WERI-Rb-1 (cell line): Measurements from ENCODE around the gene AP3M1.

Experiments used
- DNase-seq: peaks from one replicate; pipeline ENCODE4 v3.0.0-alpha.2; 2020
- H3K27ac ChIP-seq: fragments of 250-450 bp; sonication (Bioruptor Pico); 2 replicates; pipeline ENCODE4 v1.5.1; 2020; ENCODE audit warnings: mild to moderate bottlenecking, moderate library complexity
- H3K27me3 ChIP-seq: fragments of 250-450 bp; sonication (Bioruptor Pico); 2 replicates; pipeline ENCODE4 v1.5.1; 2021; ENCODE audit warnings: mild to moderate bottlenecking, low read depth, moderate library complexity; ENCODE audit not compliant: insufficient read depth, severe bottlenecking
- H3K36me3 ChIP-seq: fragments of 250-450 bp; sonication (Bioruptor Pico); 2 replicates; pipeline ENCODE4 v1.5.1; 2020; ENCODE audit warnings: mild to moderate bottlenecking, moderate library complexity
- H3K4me3 ChIP-seq: 2 replicates; pipeline ENCODE4 v1.5.1; 2011; ENCODE audit warnings: low read depth, mild to moderate bottlenecking, control low read depth, low read length
- H3K9me3 ChIP-seq: fragments of 250-450 bp; sonication (Bioruptor Pico); 2 replicates; pipeline ENCODE4 v1.5.1; 2021; ENCODE audit warnings: mild to moderate bottlenecking, moderate library complexity; ENCODE audit not compliant: severe bottlenecking
- TF ChIP-seq, protein P1 (sequence below): IDR thresholded peaks from 2 replicates; pipeline ENCODE4 v1.5.1; 2011; ENCODE audit warnings: low read depth, mild to moderate bottlenecking, control low read depth, inconsistent platforms, low read length

Gene AP3M1

GRCh38 chr10:74150204-74150989 lies at the start of gene AP3M1:
TSS of gene AP3M1 (minus strand) at chr10:74150828. CDS start at chr10:74138379, 12,449 bp downstream.
- peak within 1 kb of the TSS; percentile 99 for H3K27ac ChIP-seq
- H3K36me3 ChIP-seq: peaks cover 23% of the 10 kb centered on the region
- H3K4me3 ChIP-seq: peak within 1 kb of the TSS; percentile 69
- H3K27me3 ChIP-seq: no peaks in the 10 kb centered on the region
- no peaks in the 10 kb centered on the region for H3K9me3 ChIP-seq
- peak; percentile 86 for DNase-seq
- TF ChIP-seq, protein P1, sequence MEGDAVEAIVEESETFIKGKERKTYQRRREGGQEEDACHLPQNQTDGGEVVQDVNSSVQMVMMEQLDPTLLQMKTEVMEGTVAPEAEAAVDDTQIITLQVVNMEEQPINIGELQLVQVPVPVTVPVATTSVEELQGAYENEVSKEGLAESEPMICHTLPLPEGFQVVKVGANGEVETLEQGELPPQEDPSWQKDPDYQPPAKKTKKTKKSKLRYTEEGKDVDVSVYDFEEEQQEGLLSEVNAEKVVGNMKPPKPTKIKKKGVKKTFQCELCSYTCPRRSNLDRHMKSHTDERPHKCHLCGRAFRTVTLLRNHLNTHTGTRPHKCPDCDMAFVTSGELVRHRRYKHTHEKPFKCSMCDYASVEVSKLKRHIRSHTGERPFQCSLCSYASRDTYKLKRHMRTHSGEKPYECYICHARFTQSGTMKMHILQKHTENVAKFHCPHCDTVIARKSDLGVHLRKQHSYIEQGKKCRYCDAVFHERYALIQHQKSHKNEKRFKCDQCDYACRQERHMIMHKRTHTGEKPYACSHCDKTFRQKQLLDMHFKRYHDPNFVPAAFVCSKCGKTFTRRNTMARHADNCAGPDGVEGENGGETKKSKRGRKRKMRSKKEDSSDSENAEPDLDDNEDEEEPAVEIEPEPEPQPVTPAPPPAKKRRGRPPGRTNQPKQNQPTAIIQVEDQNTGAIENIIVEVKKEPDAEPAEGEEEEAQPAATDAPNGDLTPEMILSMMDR: no peak

- H3K27ac ChIP-seq: no peak overlapping the region
- no peaks in the 10 kb centered on the region for H3K27me3 ChIP-seq
- TF ChIP-seq, protein P1: no peak
- no peak for DNase-seq
- no peaks in the 10 kb centered on the region for H3K9me3 ChIP-seq
- H3K4me3 ChIP-seq: no peak overlapping the region
- H3K36me3 ChIP-seq: peaks cover 4% of the 10 kb centered on the region; the same call in 1 of the 2 replicates
Observed at GRCh38 chr10:74199315-74199714, 48.7 kb upstream of the AP3M1 start.

DNA sequence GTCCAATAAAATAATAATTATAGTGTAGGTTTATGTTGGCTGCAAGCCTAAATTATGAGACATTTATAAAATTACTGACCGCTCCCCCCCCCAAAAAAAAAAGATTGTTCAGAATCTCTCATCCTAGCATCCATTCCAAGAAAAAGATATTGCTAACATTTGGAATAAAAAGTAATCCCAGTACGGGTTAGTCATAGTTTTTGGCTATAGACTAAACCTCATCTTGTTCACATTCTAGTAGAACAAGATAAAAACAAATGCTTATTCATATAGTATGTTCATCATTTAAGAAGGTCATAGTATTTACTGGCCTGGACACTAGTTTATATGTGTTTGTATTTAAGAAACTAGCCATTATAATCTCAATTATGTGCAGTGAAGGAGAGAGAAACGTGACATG lies 44.4 kb upstream of the AP3M1 start:
- no peak for DNase-seq
- H3K27ac ChIP-seq: no peak overlapping the region

DNA sequence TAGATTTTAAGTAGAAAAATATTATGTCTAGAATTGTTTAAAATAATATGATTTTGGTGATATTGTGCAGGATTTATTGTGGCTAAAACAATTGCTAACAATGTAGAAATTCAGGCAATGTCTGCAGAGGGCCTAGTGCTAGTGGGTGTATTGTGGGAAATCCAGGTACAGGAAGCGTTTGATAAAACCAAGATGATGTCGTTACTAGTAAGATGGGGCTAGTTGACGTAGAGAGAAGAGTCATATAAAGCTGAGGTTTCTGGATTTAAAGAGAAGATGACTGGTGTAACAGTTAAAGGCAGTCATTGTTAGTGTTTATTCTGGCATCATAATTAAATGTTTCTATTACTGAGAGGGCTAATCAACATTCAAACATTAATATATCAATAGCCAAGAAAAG lies 43.9 kb upstream of the AP3M1 start:
- Histone ChIP-seq H3K27ac (no peak overlapping the region), H3K36me3 (no peaks in the 10 kb centered on the region), H3K27me3 (no peaks in the 10 kb centered on the region), H3K9me3 (no peaks in the 10 kb centered on the region), H3K4me3 (no peak overlapping the region)
- TF ChIP-seq, protein P1: no peak
- DNase-seq: no peak

More for the DNA sequence above, 44.4 kb upstream of the AP3M1 start:
- Histone ChIP-seq H3K36me3 (no peaks in the 10 kb centered on the region), H3K27me3 (no peaks in the 10 kb centered on the region), H3K4me3 (no peak overlapping the region), H3K9me3 (no peaks in the 10 kb centered on the region)
- TF ChIP-seq, protein P1: no peak

DNA sequence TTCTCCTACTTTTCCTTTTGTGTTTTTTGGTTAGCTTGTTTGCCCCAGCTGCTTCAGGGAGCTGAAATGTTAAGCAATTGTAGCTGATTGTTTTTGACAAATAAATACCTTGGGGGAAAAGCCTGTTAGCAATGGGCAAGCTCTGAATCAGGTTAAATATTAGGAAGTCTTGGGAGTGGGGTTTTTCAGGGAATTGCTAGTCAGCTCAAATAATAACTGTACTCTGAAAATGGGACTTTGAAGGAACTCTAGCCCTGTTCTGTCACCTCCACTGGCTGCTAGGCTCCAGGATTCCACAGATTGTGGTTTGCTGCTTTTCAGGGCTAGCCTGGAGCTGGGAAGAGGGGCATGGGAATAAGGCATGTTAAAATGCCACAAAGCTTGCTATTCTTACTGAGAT lies 39.9 kb upstream of the AP3M1 start:
- TF ChIP-seq, protein P1: no peak
- H3K27ac ChIP-seq: no peak overlapping the region
- H3K36me3 ChIP-seq: no peaks in the 10 kb centered on the region
- DNase-seq: no peak
- H3K9me3 ChIP-seq: no peaks in the 10 kb centered on the region
- no peaks in the 10 kb centered on the region for H3K27me3 ChIP-seq
- no peak overlapping the region for H3K4me3 ChIP-seq
